ENCODE measurements around the gene TRAM2. TPM values are rescaled to one million over a fixed set of nuclear protein-coding genes. Genes with fewer than 3 reads are reported as not detected.

The TRAM2 gene
- total and polyA plus RNA-seq, 2 of the 13 experiments (the other 11 are each of a cell fraction or from before 2014, with no cell fraction given), result 49.1 to 72.5 TPM

GRCh38 chr6:52547647-52548352 lies 29.1 kb downstream of the TRAM2 start (continued):
- peak; percentile 25; the same call in 1 of the 2 replicates for TF ChIP-seq ZNF503 (CRISPR knock-in tag; IDR thresholded peaks at IDR 0.05)
- TF ChIP-seq ZNF772 (CRISPR knock-in tag; IDR thresholded peaks at IDR 0.05), result 0 out of 2 replicates have a peak, but pooled peaks have one; percentile 59
- TF ChIP-seq ZNF547 (CRISPR knock-in tag; IDR thresholded peaks at IDR 0.05), result no peak
- no peak for TF ChIP-seq CREB1 (IDR thresholded peaks at IDR 0.05)
- TF ChIP-seq CREB1 (CRISPR knock-in tag; IDR thresholded peaks at IDR 0.05), result peak; percentile 78
- TF ChIP-seq THYN1 (CRISPR knock-in tag; IDR thresholded peaks at IDR 0.05; ENCODE audit: borderline replicate concordance, low read depth), result 0 out of 2 replicates have a peak, but pooled peaks have one; percentile 51
- peak; percentile 73; the same call in 1 of the 2 replicates for TF ChIP-seq ARNTL (CRISPR knock-in tag; IDR thresholded peaks at IDR 0.05)
- TF ChIP-seq BORCS8-MEF2B (CRISPR knock-in tag; IDR thresholded peaks at IDR 0.05), result 0 out of 2 replicates have a peak, but pooled peaks have one; percentile 11
- no peak for TF ChIP-seq SRF (IDR thresholded peaks at IDR 0.05; ENCODE audit: low read depth, low read length)
- peak; percentile 62 for TF ChIP-seq HNF4A (CRISPR knock-in tag; IDR thresholded peaks at IDR 0.05)
- TF ChIP-seq ZNF768 (CRISPR knock-in tag; IDR thresholded peaks at IDR 0.05), result no peak
- TF ChIP-seq ZBTB7A (CRISPR knock-in tag; IDR thresholded peaks at IDR 0.05), result 0 out of 2 replicates have a peak, but pooled peaks have one; percentile 52
- TF ChIP-seq ZNF556 (CRISPR knock-in tag; IDR thresholded peaks at IDR 0.05; ENCODE audit: borderline replicate concordance), result peak; percentile 87; the same call in 1 of the 2 replicates
- peak; percentile 30; the same call in 1 of the 2 replicates for TF ChIP-seq MIER3 (CRISPR knock-in tag; IDR thresholded peaks at IDR 0.05; ENCODE audit: borderline replicate concordance)
- no peak for TF ChIP-seq JDP2 (CRISPR knock-in tag; IDR thresholded peaks at IDR 0.05; ENCODE audit: borderline replicate concordance)
- peak; percentile 79; the same call in 1 of the 2 replicates for TF ChIP-seq ZNF331 (CRISPR knock-in tag; IDR thresholded peaks at IDR 0.05)
- TF ChIP-seq PLSCR1 (CRISPR knock-in tag; IDR thresholded peaks at IDR 0.05; ENCODE audit: borderline replicate concordance), result no peak
- peak; percentile 52; the same call in 1 of the 2 replicates for TF ChIP-seq ZNF580 (CRISPR knock-in tag; IDR thresholded peaks at IDR 0.05; ENCODE audit: borderline replicate concordance, low read depth)
- TF ChIP-seq ZNF891 (CRISPR knock-in tag; IDR thresholded peaks at IDR 0.05), result no peak
- 0 out of 2 replicates have a peak, but pooled peaks have one; percentile 47 for TF ChIP-seq ZNF563 (CRISPR knock-in tag; IDR thresholded peaks at IDR 0.05)
- TF ChIP-seq ARID4A (CRISPR knock-in tag; IDR thresholded peaks at IDR 0.05; ENCODE audit: borderline replicate concordance), result peak; percentile 54; the same call in 1 of the 2 replicates
- TF ChIP-seq ZNF614 (CRISPR knock-in tag; IDR thresholded peaks at IDR 0.05; ENCODE audit: borderline replicate concordance), result 0 out of 2 replicates have a peak, but pooled peaks have one; percentile 24

Data from HepG2 (cell line).